ENCODE measurements around the gene PSMD2. TPM values are rescaled to one million over a fixed set of nuclear protein-coding genes. Genes with fewer than 3 reads are reported as not detected.

PSMD2 gene
- total RNA-seq, 1 experiment from 2014 or later: 359 TPM

DNA sequence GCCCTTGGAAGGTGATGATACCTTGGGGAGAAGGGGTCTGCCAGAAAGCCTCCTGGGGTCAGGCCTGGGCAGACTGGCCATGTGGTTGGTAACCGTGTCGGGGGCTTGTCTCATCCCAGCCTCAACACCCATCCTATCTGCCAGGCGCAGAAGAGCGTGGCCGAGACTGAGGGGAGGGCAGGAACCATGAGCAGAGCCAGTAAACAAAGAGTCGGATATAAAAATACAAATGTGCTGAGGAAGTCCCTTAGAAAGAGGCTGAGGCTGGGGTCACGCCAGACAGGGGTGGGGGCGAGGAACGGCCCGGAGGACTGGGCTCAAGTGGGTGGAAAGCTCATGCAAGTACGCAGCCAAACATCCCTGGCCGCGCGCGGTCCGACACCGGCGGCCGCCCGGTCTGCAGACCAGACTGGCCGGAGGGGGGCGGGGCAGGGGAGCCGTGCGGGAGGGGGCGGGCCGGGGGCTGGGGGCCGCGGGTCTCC lies 39.6 kb upstream of the PSMD2 start:
- ATAC-seq (no peak), DNase-seq (ENCODE audit: low spot score) (no peak)
- TF ChIP-seq, protein P1, sequence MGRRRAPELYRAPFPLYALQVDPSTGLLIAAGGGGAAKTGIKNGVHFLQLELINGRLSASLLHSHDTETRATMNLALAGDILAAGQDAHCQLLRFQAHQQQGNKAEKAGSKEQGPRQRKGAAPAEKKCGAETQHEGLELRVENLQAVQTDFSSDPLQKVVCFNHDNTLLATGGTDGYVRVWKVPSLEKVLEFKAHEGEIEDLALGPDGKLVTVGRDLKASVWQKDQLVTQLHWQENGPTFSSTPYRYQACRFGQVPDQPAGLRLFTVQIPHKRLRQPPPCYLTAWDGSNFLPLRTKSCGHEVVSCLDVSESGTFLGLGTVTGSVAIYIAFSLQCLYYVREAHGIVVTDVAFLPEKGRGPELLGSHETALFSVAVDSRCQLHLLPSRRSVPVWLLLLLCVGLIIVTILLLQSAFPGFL (CRISPR knock-in tag; IDR thresholded peaks at IDR 0.05; ENCODE audit: borderline replicate concordance): no peak
- TF ChIP-seq CREB1 (CRISPR knock-in tag; IDR thresholded peaks at IDR 0.05): no peak
- TF ChIP-seq, protein P2, sequence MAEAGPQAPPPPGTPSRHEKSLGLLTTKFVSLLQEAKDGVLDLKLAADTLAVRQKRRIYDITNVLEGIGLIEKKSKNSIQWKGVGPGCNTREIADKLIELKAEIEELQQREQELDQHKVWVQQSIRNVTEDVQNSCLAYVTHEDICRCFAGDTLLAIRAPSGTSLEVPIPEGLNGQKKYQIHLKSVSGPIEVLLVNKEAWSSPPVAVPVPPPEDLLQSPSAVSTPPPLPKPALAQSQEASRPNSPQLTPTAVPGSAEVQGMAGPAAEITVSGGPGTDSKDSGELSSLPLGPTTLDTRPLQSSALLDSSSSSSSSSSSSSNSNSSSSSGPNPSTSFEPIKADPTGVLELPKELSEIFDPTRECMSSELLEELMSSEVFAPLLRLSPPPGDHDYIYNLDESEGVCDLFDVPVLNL (CRISPR knock-in tag; IDR thresholded peaks at IDR 0.05; ENCODE audit: borderline replicate concordance, low read depth): no peak
- TF ChIP-seq, protein P3, sequence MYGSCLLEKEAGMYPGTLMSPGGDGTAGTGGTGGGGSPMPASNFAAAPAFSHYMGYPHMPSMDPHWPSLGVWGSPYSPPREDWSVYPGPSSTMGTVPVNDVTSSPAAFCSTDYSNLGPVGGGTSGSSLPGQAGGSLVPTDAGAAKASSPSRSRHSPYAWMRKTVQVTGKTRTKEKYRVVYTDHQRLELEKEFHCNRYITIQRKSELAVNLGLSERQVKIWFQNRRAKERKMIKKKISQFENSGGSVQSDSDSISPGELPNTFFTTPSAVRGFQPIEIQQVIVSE (CRISPR knock-in tag; IDR thresholded peaks at IDR 0.05; ENCODE audit: borderline replicate concordance): no peak
- Mint-ChIP-seq H3K27ac (no peak overlapping the region), H3K36me3 (peaks cover 3% of the 10 kb centered on the region; the same call in 1 of the 2 replicates), H3K9me3 (no peaks in the 10 kb centered on the region), H3K4me1 (peaks cover 12% of the 10 kb centered on the region), H3K27me3 (ENCODE audit: low read depth) (peaks cover 65% of the 10 kb centered on the region), H3K4me3 (peak overlapping the region; percentile 62)
- CTCF ChIA-PET: interaction anchor here (0.7 to 4.4 kb wide), 5 partner anchors 10 to 249 kb away, joined by 5 to 28 read pairs (median 7); partner anchors contain the start of gene EEF1AKMT4
- POLR2A ChIA-PET: no interaction called here

DNA sequence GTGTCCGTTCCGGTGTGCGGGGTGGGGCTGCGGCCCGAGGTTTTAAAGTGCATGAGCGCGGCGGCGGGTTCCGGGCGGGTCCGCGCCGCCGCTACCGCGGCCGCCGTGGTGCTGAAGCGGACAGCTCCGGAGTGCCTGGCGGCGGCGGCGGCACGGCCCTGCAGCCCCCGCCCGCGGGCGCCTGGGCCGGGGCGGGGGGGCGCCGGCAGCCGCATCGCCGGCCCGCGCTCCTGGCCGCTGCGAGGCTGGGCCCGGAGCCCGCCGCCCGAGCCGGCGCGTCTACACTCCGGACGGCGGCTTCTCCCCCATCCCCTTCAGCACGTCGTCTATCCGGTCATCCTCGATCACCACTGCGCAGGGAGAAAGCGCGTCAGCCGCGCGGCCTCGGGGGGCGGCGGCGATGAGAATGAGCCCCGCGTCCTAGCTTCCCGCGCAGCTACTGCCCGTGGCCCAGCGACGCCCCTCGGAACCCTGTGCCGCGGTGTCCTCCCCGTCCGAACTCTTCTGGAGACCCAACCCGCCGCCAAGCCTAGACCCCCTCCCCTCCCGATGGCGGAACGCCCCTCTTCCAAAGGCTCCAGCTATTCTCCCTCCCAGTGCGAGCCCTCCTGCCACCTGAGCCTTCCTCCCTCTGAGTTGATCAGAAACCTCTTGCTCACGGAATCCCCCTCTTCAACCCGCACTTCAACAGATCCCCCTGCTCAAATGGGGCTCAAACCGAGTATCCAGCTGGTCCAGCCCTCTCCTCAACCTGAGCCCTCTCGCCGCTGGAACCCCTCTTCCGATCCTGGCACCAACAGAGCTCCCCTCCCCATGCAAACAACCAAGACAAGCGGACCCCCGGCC lies 38.9 kb upstream of the PSMD2 start:
- H3K4me3 Mint-ChIP-seq: peak overlapping the region; percentile 92
- peaks cover 71% of the 10 kb centered on the region for H3K27me3 Mint-ChIP-seq (ENCODE audit: low read depth)
- no peaks in the 10 kb centered on the region for H3K9me3 Mint-ChIP-seq
- DNase-seq (ENCODE audit: low spot score) (peak; percentile 56), ATAC-seq (peak; percentile 4)
- POLR2A ChIA-PET: interaction anchor here (0.6 to 1.7 kb wide), 2 partner anchors 18 to 245 kb away, joined by 3 to 6 read pairs; no protein-coding TSS in a partner anchor
- TF ChIP-seq TCF7 (CRISPR knock-in tag; IDR thresholded peaks at IDR 0.05; ENCODE audit: low read depth): 0 out of 2 replicates have a peak, but pooled peaks have one; percentile 27
- TF ChIP-seq, protein P4, sequence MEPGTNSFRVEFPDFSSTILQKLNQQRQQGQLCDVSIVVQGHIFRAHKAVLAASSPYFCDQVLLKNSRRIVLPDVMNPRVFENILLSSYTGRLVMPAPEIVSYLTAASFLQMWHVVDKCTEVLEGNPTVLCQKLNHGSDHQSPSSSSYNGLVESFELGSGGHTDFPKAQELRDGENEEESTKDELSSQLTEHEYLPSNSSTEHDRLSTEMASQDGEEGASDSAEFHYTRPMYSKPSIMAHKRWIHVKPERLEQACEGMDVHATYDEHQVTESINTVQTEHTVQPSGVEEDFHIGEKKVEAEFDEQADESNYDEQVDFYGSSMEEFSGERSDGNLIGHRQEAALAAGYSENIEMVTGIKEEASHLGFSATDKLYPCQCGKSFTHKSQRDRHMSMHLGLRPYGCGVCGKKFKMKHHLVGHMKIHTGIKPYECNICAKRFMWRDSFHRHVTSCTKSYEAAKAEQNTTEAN (CRISPR knock-in tag; IDR thresholded peaks at IDR 0.05): no peak
- CTCF ChIA-PET: interaction anchor here (0.7 to 4.4 kb wide), 10 partner anchors 10 to 250 kb away, joined by 3 to 28 read pairs (median 6); partner anchors contain the start of genes ABCC5, ECE2 and EEF1AKMT4
- peaks cover 3% of the 10 kb centered on the region; the same call in 1 of the 2 replicates for H3K36me3 Mint-ChIP-seq
- H3K27ac Mint-ChIP-seq: no peak overlapping the region
- peaks cover 12% of the 10 kb centered on the region for H3K4me1 Mint-ChIP-seq

DNA sequence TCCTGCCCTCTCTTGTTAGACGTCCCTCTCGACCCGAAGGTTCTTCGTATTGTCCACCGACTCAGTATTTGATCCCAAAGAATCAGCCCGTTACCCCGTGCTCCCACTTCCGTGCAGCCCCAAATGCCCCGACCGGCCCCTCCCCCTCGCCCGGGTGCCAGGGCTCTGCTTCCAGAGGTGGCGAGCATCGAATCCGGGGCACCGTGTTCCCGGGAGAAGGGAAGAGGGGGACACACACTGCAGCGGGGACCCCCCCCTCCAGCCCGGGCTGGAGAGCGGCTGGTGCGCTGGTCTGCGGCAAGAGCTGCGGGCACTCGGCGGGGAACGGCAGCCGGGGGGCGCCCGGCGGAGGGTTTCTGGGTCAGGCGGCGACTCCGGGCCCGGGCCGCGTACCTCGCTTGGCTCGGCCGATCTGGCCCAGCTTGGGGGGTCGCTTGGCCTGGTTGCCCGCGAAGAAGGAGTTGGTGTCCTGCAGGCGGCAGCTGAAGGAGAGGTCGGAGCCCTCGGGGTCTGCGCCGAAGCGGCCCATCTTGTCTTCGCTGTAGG lies 38.2 kb upstream of the PSMD2 start:
- TF ChIP-seq ZNF416 (CRISPR knock-in tag; IDR thresholded peaks at IDR 0.05) (no peak), MYBL2 (CRISPR knock-in tag; IDR thresholded peaks at IDR 0.05) (0 out of 2 replicates have a peak, but pooled peaks have one; percentile 17)
- TF ChIP-seq, protein P5, sequence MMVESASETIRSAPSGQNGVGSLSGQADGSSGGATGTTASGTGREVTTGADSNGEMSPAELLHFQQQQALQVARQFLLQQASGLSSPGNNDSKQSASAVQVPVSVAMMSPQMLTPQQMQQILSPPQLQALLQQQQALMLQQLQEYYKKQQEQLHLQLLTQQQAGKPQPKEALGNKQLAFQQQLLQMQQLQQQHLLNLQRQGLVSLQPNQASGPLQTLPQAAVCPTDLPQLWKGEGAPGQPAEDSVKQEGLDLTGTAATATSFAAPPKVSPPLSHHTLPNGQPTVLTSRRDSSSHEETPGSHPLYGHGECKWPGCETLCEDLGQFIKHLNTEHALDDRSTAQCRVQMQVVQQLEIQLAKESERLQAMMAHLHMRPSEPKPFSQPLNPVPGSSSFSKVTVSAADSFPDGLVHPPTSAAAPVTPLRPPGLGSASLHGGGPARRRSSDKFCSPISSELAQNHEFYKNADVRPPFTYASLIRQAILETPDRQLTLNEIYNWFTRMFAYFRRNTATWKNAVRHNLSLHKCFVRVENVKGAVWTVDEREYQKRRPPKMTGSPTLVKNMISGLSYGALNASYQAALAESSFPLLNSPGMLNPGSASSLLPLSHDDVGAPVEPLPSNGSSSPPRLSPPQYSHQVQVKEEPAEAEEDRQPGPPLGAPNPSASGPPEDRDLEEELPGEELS (CRISPR knock-in tag; IDR thresholded peaks at IDR 0.05): no peak
- DNase-seq (ENCODE audit: low spot score): peak; percentile 24
- Mint-ChIP-seq H3K4me3 (peak overlapping the region; percentile 92), H3K27ac (no peak overlapping the region), H3K9me3 (no peaks in the 10 kb centered on the region), H3K36me3 (peaks cover 3% of the 10 kb centered on the region; the same call in 1 of the 2 replicates), H3K4me1 (peaks cover 12% of the 10 kb centered on the region), H3K27me3 (ENCODE audit: low read depth) (peaks cover 75% of the 10 kb centered on the region)
- no peak; the same call in 1 of the 2 replicates for ATAC-seq
- CTCF ChIA-PET: interaction anchor here (0.6 to 4.4 kb wide), 11 partner anchors 11 to 243 kb away, joined by 3 to 28 read pairs (median 5); partner anchors contain the start of genes ABCC5, ECE2 and EEF1AKMT4
- POLR2A ChIA-PET: interaction anchor here (0.6 to 1.7 kb wide), 3 partner anchors 19 to 376 kb away, joined by 3 to 6 read pairs (median 3); partner anchors contain the start of gene PARL

Measured in WTC11 (cell line).